Erythroblast (primary cell): ENCODE results near the gene GUCY2C.

Experiments used
- GATA1 ChIP-seq: IDR thresholded peaks from 2 replicates; pipeline ENCODE4 v1.6.1; 2011; ENCODE audit warnings: low read depth, mild to moderate bottlenecking, control low read depth, low read length, moderate library complexity
- POLR2A ChIP-seq: IDR thresholded peaks from 2 replicates; pipeline ENCODE4 v1.6.1; 2011; ENCODE audit warnings: mild to moderate bottlenecking, low read length

DNA sequence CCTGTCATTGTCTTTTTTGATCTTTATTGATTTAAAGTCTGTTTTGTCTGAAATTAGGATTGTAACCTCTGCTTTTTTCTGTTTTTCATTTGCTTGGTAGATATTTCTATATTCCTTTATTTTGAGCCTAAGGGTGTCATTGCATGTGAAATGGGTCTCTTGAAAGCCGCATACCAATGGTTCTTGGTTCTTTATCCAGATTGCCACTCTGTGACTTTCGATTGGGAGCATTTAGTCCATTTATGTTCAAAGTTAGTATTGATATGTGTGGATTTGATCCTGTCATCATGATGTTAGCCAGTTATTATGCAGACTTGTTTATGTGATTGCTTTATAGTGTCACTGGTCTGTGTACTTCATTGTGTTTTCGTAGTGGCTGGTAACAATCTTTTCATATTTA is 98.9 kb downstream of the GUCY2C start:
- no peak for TF ChIP-seq POLR2A
- TF ChIP-seq GATA1: no peak
